HG03025 (cell line): ENCODE data around the gene OS9.
"Not testable (repeated sequence)": the region's sequence is repeated elsewhere in the genome, so short reads cannot be mapped to it uniquely, and the experiment has no call there.

ENCODE experiments used
- ATAC-seq: cut with Tn5 transposase; IDR thresholded peaks from one replicate; pipeline ENCODE4 v1.9.1; 2021; ENCODE audit warnings: mild to moderate bottlenecking, moderate library complexity; ENCODE audit not compliant: unreplicated experiment, low FRiP score

Gene OS9

GRCh38 chr12:57692500-57692899 lies 1.4 kb upstream of the OS9 start:
- no peak for ATAC-seq

DNA sequence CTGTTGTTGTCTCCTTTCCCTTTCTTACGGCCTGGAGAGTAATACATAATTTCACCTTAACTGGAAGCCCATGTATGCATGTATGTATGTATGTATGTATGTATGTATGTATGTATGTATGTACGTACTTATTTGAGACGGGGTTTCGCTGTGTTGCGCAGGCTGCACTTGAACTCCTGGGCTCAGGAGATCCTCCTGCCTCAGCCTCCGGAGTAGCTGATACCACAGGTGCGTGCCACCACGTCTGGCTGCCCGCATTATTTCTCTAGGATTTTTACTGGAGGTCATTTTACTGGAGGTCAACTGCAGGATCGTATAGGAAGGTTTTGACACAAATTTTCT lies 644 bp upstream of the OS9 start:
- no peak for ATAC-seq

DNA sequence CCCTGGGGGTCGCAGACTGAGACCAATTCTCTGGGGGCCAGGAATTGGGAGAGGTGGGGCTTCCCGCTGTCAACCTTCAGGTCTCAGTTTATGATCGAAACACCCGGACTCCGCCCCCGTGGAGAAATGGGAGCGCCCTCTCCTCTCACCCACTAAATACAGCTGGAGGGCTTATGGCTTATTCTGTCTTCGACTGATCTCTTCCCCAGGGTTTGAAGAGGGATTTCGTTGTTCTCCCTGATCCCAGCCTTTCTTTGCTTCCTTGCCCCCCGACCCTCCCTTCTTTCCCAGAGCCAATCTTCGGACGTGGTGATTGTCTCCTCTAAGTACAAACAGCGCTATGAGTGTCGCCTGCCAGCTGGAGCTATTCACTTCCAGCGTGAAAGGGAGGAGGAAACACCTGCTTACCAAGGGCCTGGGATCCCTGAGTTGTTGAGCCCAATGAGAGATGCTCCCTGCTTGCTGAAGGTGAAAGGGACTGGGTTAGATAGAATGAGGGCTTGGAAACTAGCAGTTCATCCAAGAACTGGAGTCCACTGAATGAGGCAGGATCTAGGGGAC lies 607 bp downstream of the OS9 start:
- ATAC-seq, result no peak

DNA sequence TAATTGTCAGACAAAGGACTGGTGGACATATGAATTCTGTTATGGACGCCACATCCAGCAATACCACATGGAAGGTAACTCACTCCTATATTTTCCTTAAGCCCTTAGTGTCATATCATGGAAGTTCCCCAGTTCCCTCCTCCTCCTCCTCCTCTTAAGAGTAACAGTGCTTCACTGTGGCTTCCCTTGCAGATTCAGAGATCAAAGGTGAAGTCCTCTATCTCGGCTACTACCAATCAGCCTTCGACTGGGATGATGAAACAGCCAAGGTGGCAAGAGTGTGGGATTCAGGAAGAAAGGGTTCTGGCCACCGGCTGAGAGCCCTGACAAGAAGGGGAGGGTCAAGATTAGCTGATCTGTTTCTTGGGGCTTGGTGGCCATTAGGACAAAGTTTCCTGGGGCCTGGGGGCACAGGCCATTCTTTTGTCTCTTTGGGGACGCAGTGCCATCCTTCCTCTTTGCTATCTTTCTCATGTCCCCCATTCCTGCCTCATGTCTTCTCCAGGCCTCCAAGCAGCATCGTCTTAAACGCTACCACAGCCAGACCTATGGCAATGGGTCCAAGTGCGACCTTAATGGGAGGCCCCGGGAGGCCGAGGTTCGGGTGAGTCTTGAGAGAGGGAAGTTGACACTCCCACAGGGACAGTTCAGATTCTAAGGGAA lies 2.0 kb downstream of the OS9 start:
- ATAC-seq, result no peak

- no peak for ATAC-seq
These were observed 3.1 kb downstream of the OS9 start for GRCh38 chr12:57697076-57697475.

- ATAC-seq, result no peak
These were observed 4.5 kb downstream of the OS9 start for GRCh38 chr12:57698414-57698813.

DNA sequence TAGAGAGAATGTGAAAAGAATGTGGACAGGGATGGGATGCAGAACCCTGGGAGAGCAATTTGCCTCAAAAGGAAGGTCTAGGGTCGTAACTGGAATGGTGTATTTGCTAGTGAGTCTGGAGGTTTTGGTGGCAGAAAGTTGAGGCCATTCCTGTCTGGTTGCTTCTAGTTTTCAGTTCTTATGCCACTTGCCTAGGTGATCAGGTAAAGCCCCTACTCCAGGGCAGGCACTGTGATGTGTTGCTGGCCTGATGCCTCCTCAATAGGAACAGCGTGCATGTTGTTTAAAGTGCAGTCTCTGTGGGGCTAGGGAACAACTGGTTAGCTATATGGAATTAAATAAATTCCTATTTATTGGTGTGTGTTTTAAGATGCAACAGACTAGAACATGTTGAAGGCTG lies 6.4 kb downstream of the OS9 start:
- ATAC-seq, result no peak

DNA sequence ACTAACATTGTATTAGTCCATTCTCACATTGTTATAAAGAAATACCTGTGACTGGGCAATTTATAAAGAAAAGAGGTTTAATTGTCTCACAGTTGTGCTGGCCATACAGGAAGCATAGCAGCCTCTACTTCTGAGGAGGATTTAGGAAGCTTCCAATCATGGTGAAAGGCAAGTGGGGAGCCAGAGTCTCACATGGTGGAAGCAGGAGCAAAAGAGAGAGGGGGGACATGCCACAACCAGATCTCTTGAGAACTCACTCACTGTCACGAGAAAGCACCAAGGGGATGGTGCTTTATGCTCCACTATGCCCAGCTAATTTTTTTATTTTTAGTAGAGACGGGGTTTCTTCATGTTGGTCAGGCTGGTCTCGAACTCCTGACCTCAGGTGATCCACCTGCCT lies 13.3 kb downstream of the OS9 start:
- ATAC-seq, result no peak

GRCh38 chr12:57708296-57708695 lies 14.4 kb downstream of the OS9 start:
- no peak for ATAC-seq

DNA sequence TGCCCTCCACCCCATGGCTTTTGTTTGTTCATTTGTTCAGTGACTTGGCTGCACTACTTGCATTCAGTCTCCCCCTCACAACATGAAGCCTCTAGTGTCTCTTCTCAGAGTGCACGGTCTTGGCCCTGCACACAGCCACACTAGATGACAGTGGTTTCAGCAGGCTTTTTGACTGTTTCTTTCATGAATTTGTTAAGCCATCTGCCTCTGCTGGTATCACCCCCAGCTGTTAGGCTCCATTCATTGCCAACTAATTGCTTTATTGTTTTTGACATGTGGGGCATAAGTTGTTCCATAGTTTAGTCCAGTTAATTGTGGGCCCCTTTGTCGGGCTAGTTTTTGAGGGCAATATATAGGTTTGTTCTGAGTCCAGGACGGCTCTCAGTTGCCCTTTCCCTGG lies 18.8 kb downstream of the OS9 start:
- ATAC-seq, result no peak

GRCh38 chr12:57713209-57713608 lies 19.3 kb downstream of the OS9 start:
- no peak for ATAC-seq

GRCh38 chr12:57715036-57715748 lies 21.3 kb downstream of the OS9 start:
- not testable (repeated sequence) for ATAC-seq

GRCh38 chr12:57715786-57716185 lies 21.9 kb downstream of the OS9 start:
- no peak for ATAC-seq

DNA sequence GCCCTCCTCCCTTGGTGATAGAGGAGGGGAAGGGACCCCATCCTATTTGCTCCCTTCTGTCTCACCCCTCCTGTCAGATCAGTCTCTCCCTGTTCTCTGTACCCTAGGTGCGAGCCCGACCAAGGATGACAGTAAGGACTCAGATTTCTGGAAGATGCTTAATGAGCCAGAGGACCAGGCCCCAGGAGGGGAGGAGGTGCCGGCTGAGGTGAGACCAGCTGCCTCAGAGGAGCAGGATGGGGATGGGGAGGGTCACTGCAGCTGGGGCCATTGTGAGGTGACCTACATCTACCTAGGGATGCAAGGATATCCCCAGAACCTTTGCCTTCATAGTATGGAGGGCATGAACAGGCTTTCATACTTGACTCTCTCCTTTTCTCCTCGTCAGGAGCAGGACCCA lies 22.4 kb downstream of the OS9 start:
- ATAC-seq, result no peak

DNA sequence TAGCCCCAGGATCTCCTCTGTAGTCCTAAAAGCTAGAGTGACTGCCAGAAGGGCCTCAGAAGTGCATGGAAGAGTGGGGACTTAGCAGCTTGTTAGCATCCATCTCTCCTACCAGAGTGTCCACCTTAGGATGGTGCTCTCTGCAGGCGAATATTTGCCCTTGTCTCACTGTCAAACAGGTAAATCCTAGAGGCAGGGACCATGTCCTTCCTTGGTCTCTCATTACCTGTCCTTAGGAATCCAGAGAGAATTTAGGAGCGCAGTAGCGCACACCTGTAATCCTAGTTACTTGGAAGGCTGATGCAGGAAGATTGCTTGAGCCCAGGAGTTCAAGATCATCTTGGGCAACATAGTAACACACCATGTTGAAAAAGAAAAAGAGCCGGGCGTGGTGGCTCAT lies 23.2 kb downstream of the OS9 start:
- ATAC-seq, result no peak

- ATAC-seq, result no peak
These were observed 24.1 kb downstream of the OS9 start for GRCh38 chr12:57717846-57718640.

DNA sequence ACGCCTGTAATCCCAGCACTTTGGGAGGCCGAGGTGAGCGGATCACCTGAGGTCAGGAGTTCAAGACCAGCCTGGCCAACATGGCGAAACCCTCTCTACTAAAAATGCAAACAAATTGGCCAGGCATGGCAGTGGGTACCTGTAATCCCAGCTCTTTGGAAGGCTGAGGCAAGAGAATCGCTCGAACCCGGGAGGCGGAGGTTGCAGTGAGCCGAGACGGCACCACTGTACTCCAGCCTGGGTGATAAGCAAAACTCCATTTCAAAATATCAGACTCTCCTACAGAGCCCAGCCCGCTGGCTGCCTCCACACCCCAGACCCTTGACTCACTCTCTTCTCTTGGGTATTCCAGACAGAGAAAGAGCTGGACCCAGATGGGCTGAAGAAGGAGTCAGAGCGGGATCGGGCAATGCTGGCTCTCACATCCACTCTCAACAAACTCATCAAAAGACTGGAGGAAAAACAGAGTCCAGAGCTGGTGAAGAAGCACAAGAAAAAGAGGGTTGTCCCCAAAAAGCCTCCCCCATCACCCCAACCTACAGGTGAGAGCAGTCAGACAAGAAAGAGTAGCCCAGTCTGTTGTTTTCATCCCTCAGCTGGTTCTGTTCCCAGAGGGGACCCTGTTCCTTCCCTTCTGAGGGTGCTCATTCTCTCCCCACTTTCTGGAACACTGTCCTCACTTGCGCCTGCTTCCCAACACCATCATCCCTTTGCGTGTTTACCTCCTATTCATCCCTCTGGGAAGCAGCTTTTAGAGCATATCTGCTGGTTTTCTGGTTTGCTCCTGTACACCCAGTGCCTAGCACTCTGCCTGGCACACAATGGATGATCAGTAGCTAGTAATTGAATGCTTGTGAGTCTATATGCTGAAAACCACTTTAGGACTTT lies 25.0 kb downstream of the OS9 start:
- ATAC-seq, result no peak

GRCh38 chr12:57719777-57720605 lies 26.1 kb downstream of the OS9 start:
- ATAC-seq, result no peak
